Hematopoietic multipotent progenitor cell treated with erythropoietin and hydrocortisone succinate and interleukin-3 and kit ligand, for 8 days (in vitro differentiated cells): ENCODE results near the gene AP1M1.

Experiments used
- DNase-seq: peaks from one replicate; pipeline ENCODE4 v3.0.0-alpha.2; 2015

The AP1M1 gene

GRCh38 chr19:16233836-16234551 is 36.3 kb downstream of the AP1M1 start:
- no peak for DNase-seq

- DNase-seq, result no peak
Measured at GRCh38 chr19:16234552-16235445, 37.1 kb downstream of the AP1M1 start.

DNA sequence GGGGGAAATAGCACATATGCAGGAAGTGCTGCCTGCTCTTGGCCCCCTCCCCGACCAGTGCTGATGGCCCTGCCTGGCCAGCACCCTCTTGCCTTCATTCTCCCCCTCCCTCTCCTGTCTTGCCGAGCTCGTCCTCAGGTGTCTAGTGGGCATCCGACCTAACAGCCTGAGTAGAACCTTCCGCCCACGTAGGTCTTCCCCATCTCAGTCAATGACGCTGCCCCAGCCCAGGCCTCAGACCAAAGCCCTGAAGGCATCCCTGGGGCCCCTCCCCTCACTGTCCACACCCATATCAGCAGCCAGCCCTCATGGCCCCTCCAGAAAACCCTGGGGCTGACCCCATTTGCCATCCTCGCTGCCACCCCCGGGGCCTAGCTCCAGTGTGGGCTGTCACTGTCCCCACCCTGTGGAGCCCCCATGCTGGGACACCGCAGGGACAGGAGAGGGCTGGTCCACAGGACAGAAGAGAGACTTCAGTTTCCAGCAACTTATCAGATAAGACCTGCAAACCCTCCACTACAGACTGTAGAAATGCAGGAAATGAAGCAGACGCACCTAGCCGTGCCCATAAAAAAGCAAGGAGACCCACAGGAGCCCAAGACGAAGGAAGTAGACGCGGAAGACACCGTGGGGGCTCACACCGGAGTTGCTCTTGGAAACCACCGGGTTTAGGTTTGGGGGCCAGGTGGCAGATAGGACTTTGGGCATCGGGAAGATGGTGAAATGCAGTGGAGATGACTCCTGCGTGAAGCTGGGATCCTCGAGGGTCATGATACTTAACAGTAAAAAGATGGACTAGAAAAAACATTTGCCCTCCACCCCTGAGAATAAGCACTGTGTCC is 38.3 kb downstream of the AP1M1 start:
- no peak for DNase-seq

DNA sequence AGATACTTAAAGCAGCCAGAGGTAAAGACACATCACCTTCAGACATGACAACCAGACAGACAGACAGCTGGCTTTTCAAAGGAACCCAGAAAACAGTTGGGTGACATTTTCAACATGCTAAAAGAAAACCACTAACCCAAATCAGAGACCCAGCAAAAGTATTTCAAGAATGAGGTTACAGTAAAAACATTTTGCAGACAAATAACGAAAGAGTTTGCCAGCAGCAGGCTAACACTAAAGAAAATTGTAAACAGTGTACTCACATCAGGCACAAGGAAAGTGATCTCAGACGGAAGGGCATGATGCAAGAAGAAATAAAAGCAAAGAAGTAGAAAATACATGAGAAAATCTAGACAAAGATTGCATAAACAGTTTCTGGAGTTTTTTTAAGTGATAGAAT is 46.4 kb downstream of the AP1M1 start:
- DNase-seq, result no peak

- DNase-seq, result peak; percentile 73
Measured at GRCh38 chr19:16247353-16248182, 49.9 kb downstream of the AP1M1 start.

DNA sequence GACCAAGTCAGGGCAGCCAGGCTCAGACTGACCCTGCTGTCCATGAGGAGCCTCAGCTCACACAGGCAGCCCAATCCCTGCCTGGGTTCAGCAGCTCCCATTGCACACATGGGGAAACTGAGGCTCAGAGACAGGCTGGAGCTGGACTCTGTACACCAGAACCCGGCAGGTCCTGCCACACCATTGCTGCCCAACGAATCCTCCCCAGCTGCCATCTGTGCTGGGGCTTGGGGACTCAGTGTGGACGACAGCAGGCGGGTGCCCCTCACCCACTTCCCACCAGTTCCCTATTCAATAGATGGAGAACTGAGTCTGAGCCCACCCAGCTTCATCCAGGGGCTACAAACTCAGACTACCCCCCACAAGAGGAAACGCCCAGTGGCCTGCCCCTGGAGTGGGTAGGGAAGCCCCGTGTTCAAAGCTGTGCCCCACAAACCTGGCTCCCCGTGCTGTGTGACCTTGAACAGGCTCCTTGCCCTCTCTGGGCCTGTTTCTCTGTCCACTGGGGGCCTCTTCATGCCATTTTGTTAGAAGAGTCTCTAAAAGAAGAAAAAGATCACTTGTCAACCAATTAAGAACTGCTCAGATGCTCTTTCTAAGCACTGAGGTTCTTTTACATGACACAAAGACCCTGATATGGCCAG is 50.8 kb downstream of the AP1M1 start:
- no peak for DNase-seq

- DNase-seq, result no peak
Measured at GRCh38 chr19:16249826-16250404, 52.2 kb downstream of the AP1M1 start.

DNA sequence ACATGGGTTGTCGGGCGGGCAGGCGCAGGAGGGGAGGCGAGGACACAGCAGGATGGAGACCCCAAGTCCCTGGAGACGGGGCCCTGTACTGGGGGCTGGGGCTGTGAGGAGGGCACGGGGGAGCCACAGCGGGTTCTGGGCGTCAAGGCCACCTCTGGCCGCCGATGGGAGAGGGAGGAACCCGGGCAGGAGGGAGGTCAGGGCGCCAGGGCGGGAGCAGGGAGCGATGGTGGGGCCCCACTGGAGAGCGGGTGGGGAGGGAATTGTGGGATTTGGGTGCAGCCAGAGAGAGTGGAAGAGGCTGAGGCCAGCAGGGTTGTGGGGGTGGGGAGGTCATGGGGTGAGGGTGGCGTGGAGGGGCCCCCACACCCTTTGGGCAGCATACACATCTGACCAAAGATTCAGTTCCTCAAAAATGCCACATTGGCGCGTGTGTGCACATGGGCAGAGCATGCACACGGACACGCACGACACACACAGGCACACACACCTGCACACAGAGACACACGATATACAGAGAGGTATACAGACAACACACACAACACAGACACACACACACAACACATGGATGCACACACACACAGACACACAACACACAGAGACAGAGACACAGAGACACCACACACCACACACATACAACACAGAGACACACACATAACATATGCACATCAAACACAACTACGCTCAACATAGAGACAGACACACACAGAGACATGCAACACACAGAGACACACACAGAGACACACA is 54.9 kb downstream of the AP1M1 start:
- DNase-seq, result no peak

DNA sequence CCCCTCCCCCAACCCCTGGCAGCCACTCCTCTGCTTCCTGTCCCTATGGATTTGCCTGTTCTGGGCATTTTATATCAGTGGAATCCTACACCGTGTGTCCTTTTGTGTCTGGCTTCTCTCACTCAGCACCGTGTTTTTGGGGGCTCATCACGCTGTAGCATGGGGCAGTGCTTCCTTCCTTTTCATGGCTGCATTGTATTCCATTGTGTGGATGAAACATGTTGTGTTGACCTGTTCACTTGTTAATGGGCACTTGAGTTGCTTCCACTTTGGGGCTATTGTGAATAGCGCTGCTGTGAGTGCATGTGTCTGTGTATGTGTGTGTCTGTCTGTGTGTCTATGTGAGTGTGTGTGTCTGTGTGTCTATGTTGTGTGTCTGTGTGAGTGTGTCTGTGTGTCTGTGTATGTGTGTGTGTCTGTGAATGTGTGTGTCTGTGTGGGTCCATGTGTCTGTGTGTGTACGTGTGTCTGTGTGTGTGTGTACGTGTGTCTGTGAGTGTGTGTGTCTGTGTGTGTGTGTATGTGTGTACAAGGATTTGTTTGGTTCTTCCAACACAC is 57.2 kb downstream of the AP1M1 start:
- DNase-seq, result no peak

- no peak for DNase-seq
Measured at GRCh38 chr19:16257509-16258002, 59.8 kb downstream of the AP1M1 start.

DNA sequence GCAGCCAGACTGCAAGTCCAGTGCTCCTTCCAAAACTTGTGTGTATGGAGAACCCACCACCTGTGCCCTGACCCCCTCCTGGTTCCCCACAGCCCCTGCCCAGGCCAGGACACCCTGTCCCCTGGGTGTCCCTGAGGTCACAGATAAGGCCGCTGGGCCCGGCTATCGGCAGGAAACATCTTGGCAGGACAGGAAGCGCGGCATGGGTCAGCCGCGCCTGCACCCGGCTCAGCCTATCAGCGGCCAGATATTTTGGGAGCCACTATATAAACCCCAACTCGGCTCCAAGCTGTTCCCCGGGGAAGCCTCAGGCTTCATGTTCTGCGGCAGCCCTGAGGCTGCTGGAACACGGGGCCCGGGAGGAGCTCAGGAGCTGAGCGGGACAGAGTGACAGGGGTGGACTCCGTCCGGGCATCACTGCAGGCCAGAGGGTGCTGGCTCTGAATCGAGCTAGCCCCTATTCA is 60.8 kb downstream of the AP1M1 start:
- DNase-seq, result peak; percentile 89

- DNase-seq, result no peak
Measured at GRCh38 chr19:16259385-16260159, 61.9 kb downstream of the AP1M1 start.

GRCh38 chr19:16260160-16260811 is 62.6 kb downstream of the AP1M1 start:
- no peak for DNase-seq

- no peak for DNase-seq
Measured at GRCh38 chr19:16260812-16261161, 63.1 kb downstream of the AP1M1 start.

GRCh38 chr19:16261584-16262368 is 64.1 kb downstream of the AP1M1 start:
- no peak for DNase-seq

DNA sequence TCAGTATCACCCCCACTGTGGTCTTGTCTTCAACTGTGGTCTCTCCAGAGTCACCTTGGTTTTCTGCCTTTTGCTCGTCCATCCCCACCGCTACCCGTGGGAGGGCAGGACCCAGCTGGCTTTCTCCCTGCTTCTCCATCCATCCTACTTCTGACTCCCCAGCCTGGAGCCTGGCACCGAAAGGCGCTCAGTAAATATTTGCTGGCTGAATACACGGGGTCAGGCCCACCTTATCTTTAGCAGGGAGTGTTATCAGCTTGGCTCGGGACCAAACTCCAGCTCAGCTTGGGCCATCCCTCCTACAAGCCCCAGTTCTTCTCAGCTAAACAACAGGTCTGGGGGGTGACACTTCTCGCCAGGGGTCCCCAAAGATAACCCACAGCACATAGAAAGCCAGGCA is 64.9 kb downstream of the AP1M1 start:
- peak; percentile 68 for DNase-seq

DNA sequence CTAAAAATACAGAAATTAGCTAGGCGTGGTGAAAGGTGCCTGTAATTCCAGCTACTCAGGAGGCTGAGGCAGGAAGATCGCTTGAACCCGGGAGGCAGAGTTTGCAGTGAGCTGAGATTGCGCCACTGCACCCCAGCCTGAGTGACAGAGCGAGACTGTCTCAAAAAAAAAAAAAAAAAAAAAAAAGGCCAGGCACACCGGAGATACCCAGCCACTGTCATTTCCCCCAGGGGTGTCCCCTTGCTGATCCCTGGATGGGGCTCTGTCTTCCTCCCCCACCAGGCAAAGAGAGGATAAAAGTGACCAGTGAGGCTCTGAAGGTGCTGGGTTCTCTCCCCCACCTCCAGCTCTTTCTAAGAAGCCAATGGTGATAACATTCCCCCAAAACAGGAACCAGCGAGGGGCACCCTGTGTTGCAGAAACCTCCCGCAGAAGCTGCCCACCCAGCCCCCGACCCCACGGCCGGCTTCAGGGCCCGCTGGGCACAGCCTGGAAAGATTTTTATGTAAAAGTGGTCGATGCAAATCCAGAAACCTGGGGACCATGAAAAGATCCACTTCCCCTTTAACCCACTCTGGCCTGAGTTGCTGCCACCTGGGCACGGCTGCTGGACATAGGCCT is 65.5 kb downstream of the AP1M1 start:
- no peak for DNase-seq
